NCI-H1436 (cell line): ENCODE measurements around the gene HS3ST6.
A peak's percentile ranks its signal among the peaks of the same experiment; 100 is the strongest.
"Not testable (repeated sequence)": the region's sequence is repeated elsewhere in the genome, so short reads cannot be mapped to it uniquely, and the experiment has no call there.

ENCODE experiments used
- DNase-seq: peaks from one replicate; lab custom pipeline; 2025; lab: John Stamatoyannopoulos, UW

The HS3ST6 gene

DNA sequence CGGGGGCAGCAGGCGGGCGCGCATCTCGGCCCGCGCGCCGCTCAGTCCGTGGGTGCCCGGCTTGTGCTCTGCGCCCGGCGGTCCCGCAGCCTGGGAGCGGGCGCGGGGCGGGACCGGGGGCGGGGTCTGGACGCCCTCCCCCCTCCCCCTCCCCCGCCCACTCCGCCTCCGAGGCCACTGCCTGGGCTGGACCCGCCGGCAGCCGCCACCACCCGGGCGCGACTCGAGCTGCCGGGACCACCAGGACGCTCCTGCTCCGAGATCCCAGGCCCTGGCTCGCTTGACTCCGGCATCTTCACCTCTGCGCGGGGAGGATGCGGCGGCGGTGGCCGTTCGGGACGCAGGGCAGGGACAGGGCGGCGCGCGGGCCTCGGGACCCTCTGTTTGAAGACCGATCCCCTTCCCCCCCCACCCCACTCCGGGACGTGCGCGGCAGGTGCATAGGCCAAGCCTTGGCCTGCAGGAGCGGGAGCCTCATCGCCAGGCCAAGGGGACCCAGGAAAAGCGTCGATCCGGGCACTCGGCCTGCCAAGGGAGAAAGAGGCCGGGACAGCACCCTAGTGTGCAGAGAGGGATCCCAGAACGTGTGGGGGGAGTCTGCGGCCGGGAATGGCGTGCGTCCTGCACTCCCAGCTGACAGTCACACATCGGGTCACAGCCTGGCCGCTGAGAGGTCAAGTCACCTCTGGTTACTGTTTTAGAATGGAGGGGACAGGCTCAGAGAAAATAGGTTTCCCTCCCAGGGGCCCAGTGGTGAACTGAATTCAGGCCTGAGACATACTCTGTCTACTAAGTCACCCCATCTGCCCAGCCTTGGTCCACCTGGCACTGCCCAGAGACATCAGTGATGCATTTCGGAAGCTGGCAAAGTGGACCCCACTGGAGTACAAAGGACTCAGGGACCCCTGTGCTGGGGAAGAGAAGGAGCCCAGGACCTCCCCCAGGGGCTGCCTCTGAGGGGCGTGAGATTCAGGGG lies at the start of gene HS3ST6:
HS3ST6 (minus strand) TSS at position 65 of the 976 bp plus-strand sequence. CDS start 92 bp downstream, outside the sequence.
- DNase-seq, result no peak

DNA sequence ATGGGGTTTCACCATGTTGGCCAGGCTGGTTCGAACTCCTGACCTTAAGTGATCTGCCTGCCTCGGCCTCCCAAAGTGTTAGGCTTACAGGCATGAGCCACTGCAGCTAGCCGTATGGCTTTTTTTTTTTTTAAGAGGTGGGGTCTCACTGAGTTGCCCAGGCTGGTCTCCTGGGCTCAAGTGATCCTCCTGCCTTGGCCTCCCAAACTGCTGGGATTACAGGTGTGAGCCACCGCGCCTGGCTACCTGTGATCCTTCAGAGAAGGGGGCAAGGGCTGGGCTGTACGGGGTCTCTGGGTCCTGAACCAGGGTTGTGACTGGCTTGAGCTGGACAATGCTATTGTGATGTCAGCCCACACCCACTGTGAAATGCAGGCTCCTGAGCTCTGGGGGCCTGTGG lies 48.2 kb upstream of the HS3ST6 start, which contains the start of gene RNF151:
RNF151 (plus strand) TSS at position 397 of the 400 bp plus-strand sequence. CDS start 26 bp downstream, outside the sequence.
- DNase-seq, result no peak

DNA sequence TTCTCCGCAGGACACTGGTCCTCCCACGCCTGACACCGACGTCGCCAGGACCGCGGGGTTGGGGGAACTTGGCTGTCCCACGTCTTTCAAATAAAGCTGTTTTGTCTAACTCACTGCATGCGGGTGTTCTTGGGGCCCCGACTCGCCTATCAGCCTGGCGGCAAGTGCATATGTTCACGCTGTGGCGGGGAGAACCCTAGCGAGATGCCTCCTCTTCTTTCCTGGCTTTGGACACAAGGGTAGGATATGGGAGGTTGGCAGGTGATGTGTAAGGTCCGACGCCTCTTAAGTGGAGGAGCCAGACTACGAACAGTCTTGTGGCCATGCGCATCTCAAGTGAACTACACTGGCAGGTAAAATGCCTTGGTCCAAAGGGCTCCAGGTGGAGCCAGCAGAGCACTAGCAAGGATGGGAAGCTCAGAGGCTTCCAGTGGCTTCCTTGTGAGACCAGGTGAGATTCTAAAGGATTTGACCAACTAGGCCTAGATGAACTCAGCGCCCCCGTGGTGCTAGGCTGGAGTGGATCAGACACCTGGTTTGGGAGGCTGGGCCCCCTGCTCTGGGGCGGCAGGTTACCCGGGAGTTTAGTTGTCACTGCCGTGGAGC lies 47.3 kb upstream of the HS3ST6 start:
- no peak for DNase-seq

DNA sequence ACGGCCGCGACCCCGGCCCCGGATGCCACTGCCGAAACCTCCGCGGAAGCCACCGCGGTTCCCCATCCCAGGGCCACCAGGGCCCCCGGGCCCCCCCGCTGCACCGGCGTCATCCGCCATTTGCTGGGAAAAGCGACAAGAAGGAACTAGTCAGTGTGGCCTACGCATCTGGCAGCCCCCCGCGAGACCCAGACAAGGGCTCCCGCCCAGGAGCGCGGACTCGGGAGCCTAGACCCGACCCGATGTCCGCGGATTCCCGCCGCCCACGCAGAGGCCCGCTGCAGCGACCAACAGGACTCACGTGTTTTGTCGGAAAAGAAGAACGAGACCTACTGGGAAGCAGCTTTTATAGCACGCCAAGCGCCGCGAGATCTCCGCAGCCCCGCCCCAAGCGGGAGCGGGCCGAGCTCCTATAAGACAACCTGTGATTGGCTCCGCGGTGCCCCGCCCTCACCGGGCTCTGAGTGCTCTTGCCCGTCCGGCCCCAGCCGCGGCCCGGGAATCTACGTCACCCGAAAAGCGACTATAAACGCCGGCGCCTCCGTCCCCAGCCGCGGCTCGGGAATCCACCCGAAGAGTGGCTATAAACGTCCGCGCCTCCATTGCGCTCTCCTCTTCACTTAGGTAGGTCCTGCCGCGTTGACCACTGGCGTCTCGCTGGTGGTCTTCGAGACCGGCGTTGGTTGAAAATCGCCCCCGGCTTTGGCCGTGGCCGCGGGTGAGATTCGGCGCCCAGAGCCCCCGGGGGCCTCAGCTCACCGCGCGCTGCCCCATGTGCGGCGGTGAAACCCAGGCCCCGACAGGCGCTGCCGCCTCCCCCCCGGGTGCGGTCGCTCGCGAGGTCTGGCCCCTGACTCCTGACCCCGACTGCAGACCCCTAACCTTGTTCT lies 46.5 kb upstream of the HS3ST6 start, which contains the start of gene RPS2:
RPS2 (minus strand) TSS at position 321 of the 890 bp plus-strand sequence; CDS start at position 120, 201 bp downstream.
- DNase-seq, result peak; percentile 97

DNA sequence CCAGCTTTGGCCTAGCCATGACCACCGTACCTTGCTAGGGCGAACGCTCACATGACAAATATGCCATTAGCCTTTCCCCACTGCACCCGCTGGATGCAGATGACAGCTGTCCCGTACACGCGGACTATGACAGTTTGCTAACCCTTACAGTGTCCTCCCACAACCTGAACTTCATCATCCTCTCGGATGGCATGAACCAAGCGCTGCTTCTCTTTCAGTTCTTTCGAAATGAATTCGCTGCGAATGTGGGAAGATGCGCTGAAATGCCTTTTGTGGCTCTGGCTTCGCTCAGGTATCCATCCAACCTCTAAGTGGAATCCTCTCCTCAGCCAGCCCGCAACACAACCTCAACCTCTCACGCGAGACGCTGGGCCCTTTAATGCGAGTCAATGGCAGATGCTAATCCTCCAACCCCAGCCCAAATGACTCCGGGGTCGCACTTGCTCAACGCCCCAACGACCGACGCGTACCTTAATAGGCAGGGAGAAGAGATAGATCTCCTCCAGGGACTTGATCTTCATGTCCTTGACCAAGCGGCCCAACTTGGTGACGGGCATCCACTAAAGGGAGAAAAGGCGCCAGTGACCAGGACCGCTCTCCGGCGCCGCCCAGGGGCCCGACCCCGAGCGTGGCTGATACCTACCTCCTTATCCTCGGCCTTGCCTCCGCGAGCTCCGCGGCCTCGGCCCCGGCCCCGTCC lies 45.7 kb upstream of the HS3ST6 start:
- no peak for DNase-seq

DNA sequence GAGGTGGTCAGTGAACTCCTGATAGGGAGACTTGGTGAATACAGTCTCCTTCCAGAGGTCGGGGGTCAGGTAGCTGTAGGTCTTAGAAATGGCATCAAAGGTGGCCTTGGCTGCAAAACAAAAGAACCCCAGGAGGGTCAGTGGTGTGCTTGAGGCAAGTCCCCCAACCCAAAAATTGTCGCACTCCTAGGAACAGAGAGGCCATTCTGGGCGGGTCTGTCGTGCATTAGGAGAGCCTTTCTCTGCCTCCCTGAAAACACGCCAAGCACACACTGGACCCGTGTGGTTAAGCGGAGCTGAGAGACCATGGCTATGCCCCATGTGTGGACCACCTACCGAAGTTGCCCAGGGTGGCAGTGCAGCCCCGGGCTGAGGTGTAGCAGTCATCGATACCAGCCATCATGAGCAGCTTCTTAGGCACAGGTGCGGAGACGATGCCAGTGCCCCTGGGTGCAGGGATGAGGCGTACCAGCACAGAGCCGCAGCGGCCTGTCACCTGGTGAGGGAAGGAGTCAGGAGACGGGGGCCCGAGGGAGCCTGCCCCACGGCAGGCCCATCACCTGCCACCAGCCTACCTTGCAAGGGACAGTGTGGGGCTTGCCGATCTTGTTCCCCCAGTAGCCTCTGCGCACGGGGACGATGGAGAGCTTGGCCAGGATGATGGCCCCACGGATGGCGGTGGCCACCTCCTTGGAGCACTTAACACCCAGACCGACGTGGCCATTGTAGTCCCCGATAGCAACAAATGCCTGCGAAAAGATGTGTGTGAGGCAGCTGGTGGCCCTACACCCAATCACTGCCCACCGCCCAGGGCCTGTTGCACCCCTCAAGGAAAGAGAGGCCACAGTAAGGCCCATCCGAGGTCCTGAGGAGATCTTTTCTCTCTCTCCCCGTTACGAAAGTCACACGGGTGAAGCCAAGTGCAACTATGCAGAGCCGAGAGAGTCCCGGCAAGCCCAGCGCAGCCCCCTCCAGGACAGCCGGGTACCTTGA lies 44.2 kb upstream of the HS3ST6 start:
- not testable (repeated sequence) for DNase-seq

DNA sequence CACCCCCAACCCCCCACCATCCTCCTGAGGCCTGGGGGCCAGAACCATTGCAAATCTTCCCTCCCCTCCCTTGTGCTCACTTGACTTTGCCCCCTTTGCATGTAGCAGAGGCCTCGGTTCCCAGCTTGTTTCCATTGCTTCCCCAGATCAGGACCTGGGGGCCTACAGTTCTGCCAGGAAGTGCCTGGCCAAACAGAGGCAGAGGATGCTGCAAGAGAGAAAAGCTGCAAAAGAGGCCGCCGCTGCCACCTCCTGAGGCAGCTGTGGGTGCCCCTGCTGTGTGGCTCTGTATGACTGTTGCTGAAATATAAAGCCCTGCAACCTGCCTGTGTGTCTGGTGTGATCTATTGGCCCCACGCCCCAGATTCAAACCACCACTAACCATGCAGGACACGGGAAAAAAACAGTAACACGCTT lies 43.4 kb upstream of the HS3ST6 start:
- DNase-seq, result no peak

DNA sequence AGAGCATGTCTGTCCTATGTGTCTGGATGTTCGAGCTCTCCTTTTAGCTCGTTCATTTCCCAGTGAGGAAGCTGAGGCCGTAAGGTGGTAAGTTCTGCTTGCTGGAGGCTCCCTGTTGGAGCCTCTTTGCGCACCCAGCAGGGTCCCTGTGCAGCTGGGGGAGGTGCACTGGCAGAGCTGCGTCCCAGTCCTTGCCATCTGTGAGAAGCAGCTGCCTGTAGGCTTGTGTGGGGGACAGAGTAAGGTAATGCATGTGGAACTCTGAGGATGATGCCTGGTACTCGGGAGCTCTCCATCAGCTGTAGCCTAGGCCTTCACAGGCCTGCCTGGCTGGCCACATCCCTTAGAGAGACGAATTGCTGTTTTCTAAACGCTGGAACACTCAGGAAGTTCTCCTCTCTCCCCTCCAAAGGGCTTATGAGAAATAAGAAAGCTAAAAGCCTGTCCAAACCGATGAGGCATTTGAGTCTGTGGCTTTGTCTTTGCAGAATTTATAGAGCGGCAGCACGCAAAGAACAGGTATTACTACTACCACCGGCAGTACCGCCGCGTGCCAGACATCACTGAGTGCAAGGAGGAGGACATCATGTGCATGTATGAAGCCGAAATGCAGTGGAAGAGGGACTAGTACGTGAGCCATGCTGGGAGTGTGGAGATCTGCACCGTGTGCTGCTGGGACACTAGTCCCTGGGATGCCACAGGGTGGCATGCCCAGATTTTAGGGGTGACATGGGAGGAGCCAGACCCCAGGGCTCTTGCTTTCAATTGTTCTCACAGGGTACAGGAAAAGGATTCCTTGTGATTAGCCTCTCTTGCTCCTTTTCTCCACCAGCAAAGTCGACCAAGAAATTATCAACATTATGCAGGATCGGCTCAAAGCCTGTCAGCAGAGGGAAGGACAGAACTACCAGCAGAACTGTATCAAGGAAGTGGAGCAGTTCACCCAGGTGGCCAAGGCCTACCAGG lies 42.7 kb upstream of the HS3ST6 start:
- no peak for DNase-seq

DNA sequence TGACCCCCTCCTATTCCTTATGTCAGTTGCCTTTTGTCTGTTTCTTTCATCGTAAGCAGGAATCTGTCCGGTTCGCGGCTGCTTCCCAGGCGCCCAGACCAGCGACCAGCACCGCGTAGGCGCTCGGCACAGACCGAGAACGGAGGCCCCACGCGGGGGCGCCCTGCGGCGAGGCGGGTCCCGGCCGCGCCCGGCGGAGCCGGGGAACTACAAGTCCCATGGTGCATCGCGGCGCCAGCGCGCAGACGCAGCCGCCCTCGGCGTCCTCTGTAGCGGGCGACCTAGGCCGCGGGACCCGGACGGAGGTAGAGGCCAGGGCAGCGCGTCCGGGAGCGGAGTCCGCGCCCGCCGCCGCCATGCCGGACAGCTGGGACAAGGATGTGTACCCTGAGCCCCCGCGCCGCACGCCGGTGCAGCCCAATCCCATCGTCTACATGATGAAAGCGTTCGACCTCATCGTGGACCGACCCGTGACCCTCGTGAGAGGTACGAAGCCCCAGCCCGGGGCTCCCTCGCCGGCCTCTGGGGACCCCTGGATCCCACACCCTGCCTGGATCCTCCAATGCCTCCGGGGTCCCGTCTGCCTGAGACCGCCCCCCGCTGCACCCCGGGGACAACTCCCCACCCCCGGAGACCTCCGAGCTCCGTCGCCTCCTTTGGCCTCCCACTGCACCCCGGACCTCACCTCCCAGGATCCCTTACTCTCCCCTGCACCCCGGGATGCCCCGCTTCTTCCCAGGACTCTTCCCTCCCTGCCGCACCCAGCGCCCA lies 41.2 kb upstream of the HS3ST6 start, which contains the start of gene NDUFB10:
NDUFB10 (plus strand) TSS at position 270 of the 771 bp plus-strand sequence; CDS start at position 357, 87 bp downstream.
- peak; percentile 82 for DNase-seq

DNA sequence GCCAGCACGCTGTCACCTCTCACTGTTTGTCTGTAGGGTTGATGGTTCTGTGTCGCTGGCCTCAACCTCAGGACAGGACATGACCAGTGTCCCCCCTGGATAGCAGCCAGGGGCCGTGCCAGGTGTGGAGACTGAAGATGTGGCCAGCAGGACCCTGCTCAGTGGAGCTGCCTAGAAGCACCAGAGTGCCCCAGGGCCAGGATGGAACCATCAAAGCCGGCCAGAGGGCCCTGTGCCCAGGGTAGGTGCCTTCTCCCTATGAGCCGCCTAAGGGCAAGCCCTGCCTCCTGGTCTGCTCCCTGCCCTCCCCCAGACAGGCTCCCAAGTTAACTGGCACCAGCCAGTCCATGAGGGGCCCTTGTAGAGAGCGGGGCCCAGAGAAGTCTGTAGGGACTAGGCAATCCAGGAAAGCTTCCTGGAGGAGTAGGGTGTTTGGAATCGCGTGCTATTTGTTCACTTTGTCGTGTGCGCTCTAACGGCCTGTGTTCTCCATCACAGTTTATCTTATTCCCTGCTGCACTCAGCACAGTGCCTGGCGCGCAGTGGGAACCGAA lies 40.6 kb upstream of the HS3ST6 start:
- DNase-seq, result no peak

DNA sequence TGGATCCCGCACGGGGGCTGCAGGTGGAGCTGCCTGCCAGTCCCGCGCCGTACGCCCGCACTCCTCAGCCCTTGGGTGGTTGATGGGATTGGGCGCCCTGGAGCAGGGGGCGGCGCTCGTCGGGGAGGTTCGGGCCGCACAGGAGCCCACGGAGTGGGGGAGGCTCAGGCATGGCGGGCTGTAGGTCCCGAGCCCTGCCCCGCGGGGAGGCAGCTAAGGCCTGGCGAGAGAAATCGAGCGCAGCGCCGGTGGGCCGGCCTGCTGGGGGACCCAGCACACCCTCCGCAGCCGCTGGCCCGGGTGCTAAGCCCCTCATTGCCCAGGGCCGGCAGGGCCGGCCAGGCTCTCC lies 39.9 kb upstream of the HS3ST6 start:
- DNase-seq, result not testable (repeated sequence)

DNA sequence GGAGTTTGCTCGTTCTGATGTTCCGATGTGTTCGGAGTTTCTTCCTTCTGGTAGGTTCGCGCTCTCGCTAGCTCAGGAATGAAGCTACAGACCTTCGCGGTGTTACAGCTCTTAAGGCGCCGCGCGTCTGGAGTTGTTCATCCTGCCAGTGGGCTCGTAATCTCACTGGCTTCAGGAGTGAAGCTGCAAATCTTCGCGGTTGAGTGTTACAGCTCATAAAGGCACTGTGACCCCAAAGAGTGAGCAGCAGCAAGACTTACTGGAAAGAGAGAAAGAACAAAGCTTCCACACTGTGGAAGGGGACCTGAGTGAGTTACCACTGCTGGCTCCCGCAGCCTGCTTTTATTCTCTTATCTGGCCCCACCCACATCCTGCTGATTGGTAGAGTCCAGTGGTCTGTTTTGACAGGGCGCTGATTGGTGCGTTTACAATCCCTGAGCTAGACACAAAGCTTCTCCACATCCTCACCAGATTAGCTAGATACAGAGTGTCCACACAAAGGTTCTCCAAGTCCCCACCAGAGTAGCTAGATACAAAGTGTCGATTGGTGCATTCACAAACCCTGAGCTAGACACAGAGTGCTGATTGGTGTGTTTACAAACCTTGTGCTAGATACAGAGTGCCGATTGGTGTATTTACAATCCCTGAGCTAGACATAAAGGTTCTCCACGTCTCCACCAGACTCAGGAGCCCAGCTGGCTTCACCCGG lies 39.4 kb upstream of the HS3ST6 start:
- DNase-seq, result not testable (repeated sequence)

DNA sequence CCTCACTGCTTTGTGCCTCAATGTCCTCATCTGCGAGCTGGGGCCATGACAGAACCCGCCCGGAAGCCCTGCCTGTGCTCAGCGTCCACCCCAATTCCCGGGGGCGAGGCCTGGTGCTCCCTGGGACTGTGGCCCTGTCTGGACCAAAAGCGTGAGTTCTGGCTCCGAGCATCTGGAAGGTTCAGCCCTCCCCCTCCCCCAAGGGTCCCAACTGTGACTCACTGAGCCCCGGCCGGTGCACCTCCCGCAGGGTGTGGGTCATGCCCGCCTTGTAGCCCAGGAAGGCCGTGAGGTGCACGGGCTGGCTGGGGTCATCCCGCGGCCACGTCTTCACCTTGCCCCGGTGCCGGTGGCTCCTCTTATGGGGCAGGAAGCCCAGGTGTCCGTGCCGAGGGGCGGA lies 35.5 kb upstream of the HS3ST6 start:
- no peak for DNase-seq

DNA sequence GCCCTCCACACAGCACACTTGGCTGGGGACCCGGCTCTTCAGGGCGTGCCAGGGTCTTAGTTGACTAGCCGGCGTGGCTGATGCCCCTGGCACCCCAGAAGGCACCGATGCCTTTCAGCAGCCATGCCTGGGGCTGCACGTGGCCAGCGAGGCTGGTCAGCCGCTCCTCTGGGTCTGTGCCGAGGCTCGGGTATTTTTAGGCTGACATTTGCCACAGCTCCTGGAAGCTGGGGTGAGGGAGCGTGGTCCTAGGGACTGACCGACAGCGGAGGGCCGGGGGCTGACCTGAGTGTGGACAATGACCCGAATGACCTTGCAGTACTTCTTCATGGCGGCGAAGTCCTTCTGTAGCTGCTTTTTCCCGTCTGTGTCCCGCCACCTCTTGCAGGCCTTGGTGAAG lies 32.3 kb upstream of the HS3ST6 start:
- DNase-seq, result no peak

DNA sequence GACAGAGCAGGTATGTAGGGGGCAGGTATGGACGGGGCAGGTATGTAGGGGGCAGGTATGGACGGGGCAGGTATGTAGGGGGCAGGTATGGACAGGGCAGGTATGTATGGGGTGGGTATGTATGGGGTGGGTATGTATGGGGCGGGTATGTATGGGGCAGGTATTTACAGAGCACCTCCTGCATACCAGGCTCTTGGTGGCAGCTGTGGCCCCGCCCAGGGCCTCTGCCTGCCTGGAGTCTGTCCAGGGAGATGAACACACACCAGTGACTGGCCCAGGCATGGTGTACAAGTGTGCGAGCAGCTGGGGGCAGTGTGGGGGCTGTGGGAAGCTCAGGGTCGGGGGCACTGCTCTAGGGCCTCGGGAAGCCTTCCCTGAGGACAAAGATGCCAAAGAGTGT lies 31.8 kb upstream of the HS3ST6 start:
- DNase-seq, result no peak

DNA sequence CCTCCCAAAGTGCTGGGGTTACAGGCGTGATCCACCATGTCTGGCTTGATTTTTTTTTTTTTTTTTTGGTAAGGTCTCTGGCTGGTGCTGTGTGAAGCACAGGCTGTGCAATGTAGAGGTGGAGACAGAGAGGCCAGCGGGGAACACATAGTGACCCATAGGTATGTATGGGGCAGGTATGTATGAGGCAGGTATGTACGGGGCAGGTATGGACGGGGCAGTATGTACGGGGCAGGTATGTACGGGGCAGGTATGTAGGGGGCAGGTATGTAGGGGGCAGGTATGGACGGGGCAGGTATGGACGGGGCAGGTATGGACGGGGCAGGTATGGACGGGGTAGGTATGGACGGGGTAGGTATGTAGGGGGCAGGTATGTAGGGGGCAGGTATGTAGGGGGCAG lies 31.3 kb upstream of the HS3ST6 start:
- DNase-seq, result no peak

DNA sequence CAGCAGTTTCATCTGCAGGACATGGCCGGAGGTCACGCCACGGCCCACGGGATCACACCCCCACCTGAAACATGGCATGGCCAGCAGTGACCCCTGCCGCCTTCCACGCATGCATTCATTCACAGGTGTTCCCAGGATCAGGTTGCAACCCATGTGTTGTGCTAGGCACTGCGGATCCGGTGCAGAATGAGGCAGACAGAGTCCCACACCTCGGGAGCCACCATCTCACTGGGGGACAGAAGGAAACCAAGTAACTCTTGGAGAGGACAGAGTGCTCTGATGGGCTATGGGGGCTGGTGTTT lies 29.1 kb upstream of the HS3ST6 start:
- no peak for DNase-seq
